ENCODE data around the gene NHSL1.

NHSL1 gene

DNA sequence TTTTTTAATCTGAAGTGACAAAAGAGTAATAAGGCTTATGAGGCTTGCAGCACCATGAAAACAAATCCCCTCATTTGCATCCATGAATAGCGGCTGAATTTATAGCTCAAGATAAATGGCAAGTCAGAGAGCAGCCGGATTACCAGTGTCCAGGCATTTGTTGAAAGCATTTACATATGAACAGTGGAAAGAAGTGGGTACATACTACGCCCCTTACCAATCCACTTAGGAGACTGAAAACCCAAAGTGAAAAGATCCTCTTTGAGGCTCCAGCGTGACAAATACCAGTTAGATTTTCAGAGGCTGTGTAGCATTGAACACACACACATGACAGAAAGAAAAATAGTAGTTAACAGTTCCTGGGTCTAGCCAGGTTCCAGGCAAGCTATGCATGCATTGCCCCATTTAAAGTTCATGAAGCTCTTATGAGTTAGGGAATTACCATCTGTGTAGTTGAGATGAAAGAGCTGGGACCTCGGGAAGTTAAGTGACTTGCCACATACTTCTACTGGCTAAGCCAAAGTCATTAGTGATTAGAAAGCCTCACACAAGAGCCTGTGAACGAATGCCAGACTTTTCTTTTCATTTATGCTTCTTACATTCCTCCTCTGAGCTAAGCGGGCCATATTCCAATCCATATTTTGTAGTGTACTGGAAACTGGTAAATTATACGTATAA is 28.3 kb upstream of the NHSL1 start:
- Histone ChIP-seq H3K4me1 (ENCODE audit: insufficient read depth, low read length) (no peaks in the 10 kb centered on the region), H3K9me3 (ENCODE audit: insufficient read depth, low read length, severe bottlenecking) (no peaks in the 10 kb centered on the region), H3K36me3 (ENCODE audit: insufficient read depth, low read length) (no peaks in the 10 kb centered on the region), H3K9ac (ENCODE audit: low read depth, low read length) (no peak overlapping the region), H3K4me2 (ENCODE audit: insufficient read depth, low read length) (no peak overlapping the region), H3K79me2 (ENCODE audit: insufficient read depth, low read length) (no peaks in the 10 kb centered on the region), H3K27me3 (ENCODE audit: insufficient read depth, low read length, poor library complexity) (no peaks in the 10 kb centered on the region), H2AFZ (ENCODE audit: low read depth, low read length) (no peak overlapping the region), H3K4me3 (ENCODE audit: low read depth in 1 of 2, low read length in 2 of 2) (no peak overlapping the region), H3K27ac (ENCODE audit: low read length) (no peak overlapping the region), H4K20me1 (ENCODE audit: insufficient read depth, low read length) (no peaks in the 10 kb centered on the region)
- no peak for TF ChIP-seq EZH2 (IDR thresholded peaks at IDR 0.05; ENCODE audit: borderline replicate concordance, low read depth, low read length, severe bottlenecking)
- TF ChIP-seq, protein P1, sequence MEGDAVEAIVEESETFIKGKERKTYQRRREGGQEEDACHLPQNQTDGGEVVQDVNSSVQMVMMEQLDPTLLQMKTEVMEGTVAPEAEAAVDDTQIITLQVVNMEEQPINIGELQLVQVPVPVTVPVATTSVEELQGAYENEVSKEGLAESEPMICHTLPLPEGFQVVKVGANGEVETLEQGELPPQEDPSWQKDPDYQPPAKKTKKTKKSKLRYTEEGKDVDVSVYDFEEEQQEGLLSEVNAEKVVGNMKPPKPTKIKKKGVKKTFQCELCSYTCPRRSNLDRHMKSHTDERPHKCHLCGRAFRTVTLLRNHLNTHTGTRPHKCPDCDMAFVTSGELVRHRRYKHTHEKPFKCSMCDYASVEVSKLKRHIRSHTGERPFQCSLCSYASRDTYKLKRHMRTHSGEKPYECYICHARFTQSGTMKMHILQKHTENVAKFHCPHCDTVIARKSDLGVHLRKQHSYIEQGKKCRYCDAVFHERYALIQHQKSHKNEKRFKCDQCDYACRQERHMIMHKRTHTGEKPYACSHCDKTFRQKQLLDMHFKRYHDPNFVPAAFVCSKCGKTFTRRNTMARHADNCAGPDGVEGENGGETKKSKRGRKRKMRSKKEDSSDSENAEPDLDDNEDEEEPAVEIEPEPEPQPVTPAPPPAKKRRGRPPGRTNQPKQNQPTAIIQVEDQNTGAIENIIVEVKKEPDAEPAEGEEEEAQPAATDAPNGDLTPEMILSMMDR (IDR thresholded peaks at IDR 0.05; ENCODE audit: borderline replicate concordance, extremely low read depth, low read length, poor library complexity, severe bottlenecking): no peak
- DNase-seq (no peak), ATAC-seq (ENCODE audit: insufficient read depth, low read depth) (no peak)

DNA sequence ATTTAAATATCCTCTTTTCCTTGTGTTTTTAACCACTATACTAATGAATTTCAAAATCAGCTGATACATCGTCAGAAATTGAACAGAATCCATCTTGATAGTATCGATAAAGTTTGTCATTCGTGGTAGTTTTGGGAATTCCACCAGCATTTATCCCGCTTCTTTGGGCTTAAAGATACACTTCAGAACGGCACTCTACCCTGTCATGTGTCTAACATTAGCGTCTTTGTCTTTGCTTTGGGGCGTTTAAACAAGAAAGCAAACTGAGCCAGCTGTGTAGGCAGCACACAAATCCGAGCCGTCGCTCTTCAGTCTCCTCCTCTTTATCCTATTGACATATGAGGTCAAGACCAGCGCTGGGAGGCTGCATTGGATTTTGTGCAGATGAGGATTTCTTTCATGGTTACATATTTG is 27.5 kb upstream of the NHSL1 start:
- no peak for ATAC-seq (ENCODE audit: insufficient read depth, low read depth)

DNA sequence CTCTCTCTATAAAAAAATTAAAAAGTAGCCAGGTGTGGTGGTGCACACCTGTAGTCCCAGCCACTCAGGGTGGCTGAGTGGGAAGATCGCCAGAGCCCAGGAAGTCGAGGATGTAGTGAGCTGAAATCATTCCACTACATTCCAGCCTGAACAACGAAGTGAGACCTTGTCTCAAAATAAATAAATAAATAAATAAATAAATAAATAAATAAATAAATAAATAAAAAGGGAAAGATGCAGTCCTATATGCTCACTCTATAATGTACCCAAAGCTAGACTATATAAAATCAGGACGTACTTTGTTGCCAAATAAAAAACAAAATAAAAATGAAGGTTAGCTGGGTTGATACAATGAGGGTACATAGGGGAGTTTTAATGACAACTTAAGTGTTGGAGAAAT is 26.1 kb upstream of the NHSL1 start:
- H3K27me3 ChIP-seq (ENCODE audit: insufficient read depth, low read length, poor library complexity): no peaks in the 10 kb centered on the region
- no peak overlapping the region for H3K4me3 ChIP-seq (ENCODE audit: low read depth in 1 of 2, low read length in 2 of 2)
- no peak for DNase-seq
- TF ChIP-seq, protein P1 (IDR thresholded peaks at IDR 0.05; ENCODE audit: borderline replicate concordance, extremely low read depth, low read length, poor library complexity, severe bottlenecking): no peak
- no peak for TF ChIP-seq EZH2 (IDR thresholded peaks at IDR 0.05; ENCODE audit: borderline replicate concordance, low read depth, low read length, severe bottlenecking)
- no peaks in the 10 kb centered on the region for H3K36me3 ChIP-seq (ENCODE audit: insufficient read depth, low read length)
- no peaks in the 10 kb centered on the region for H3K4me1 ChIP-seq (ENCODE audit: insufficient read depth, low read length)
- no peak overlapping the region for H2AFZ ChIP-seq (ENCODE audit: low read depth, low read length)
- H3K27ac ChIP-seq (ENCODE audit: low read length): no peak overlapping the region
- H4K20me1 ChIP-seq (ENCODE audit: insufficient read depth, low read length): no peaks in the 10 kb centered on the region
- no peaks in the 10 kb centered on the region for H3K79me2 ChIP-seq (ENCODE audit: insufficient read depth, low read length)
- no peak for ATAC-seq (ENCODE audit: insufficient read depth, low read depth)
- H3K9me3 ChIP-seq (ENCODE audit: insufficient read depth, low read length, severe bottlenecking): no peaks in the 10 kb centered on the region
- H3K4me2 ChIP-seq (ENCODE audit: insufficient read depth, low read length): no peak overlapping the region
- H3K9ac ChIP-seq (ENCODE audit: low read depth, low read length): no peak overlapping the region

More for the DNA sequence above, 27.5 kb upstream of the NHSL1 start:
- no peaks in the 10 kb centered on the region for H3K36me3 ChIP-seq (ENCODE audit: insufficient read depth, low read length)
- H3K4me2 ChIP-seq (ENCODE audit: insufficient read depth, low read length): no peak overlapping the region
- H3K4me3 ChIP-seq (ENCODE audit: low read depth in 1 of 2, low read length in 2 of 2): no peak overlapping the region
- H3K4me1 ChIP-seq (ENCODE audit: insufficient read depth, low read length): no peaks in the 10 kb centered on the region
- H4K20me1 ChIP-seq (ENCODE audit: insufficient read depth, low read length): no peaks in the 10 kb centered on the region
- H3K9ac ChIP-seq (ENCODE audit: low read depth, low read length): no peak overlapping the region
- H3K27me3 ChIP-seq (ENCODE audit: insufficient read depth, low read length, poor library complexity): no peaks in the 10 kb centered on the region
- H3K9me3 ChIP-seq (ENCODE audit: insufficient read depth, low read length, severe bottlenecking): no peaks in the 10 kb centered on the region
- no peak overlapping the region for H2AFZ ChIP-seq (ENCODE audit: low read depth, low read length)
- no peak for DNase-seq
- TF ChIP-seq, protein P1 (IDR thresholded peaks at IDR 0.05; ENCODE audit: borderline replicate concordance, extremely low read depth, low read length, poor library complexity, severe bottlenecking): no peak
- TF ChIP-seq EZH2 (IDR thresholded peaks at IDR 0.05; ENCODE audit: borderline replicate concordance, low read depth, low read length, severe bottlenecking): no peak
- H3K79me2 ChIP-seq (ENCODE audit: insufficient read depth, low read length): no peaks in the 10 kb centered on the region
- no peak overlapping the region for H3K27ac ChIP-seq (ENCODE audit: low read length)
